CD1c-positive myeloid dendritic cell (primary cell): Measurements from ENCODE around the gene PLIN3.
A peak's percentile ranks its signal among the peaks of the same experiment; 100 is the strongest.
"Not testable (repeated sequence)": the region's sequence is repeated elsewhere in the genome, so short reads cannot be mapped to it uniquely, and the experiment has no call there.

Experiments
- DNase-seq: peaks from one replicate; pipeline ENCODE4 v3.0.0-alpha.2; 2016; ENCODE audit errors: extremely low spot score

PLIN3 gene, protein sequence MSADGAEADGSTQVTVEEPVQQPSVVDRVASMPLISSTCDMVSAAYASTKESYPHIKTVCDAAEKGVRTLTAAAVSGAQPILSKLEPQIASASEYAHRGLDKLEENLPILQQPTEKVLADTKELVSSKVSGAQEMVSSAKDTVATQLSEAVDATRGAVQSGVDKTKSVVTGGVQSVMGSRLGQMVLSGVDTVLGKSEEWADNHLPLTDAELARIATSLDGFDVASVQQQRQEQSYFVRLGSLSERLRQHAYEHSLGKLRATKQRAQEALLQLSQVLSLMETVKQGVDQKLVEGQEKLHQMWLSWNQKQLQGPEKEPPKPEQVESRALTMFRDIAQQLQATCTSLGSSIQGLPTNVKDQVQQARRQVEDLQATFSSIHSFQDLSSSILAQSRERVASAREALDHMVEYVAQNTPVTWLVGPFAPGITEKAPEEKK

DNA sequence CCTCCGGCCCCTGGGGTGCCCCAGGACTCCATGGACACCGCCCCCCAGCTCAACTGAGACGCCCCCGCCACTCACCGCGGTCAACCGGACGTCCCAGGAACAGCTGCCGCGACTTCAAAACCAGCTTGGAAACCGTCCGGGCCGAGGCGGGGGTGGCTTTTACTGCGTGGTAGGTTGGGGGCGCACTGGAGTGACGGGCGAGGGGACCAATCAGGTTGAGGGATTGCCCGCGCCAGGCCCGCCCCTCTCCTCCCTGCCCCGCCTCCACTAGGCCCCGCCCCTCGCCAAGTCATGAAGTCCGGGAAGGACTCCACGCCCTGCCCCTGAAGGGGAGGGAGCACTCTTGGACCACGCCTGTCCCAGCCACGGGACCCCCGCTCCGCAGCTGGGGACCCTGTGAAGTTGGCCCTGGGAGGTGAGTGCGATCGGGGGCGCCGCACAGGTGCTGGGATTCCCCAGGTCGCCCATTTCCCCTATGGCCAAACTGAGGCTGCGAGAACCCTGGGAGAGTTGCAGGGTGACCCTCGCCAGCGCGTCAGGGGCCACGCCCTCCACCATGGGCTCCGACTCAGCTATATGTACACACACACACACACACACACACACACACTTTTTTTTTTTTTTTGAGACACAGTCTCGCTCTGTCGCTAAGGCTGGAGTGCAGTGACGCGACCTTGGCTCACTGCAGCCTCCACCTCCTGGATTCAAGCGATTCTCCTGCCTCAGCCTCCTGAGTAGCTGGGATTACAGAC is at the start of gene PLIN3:
Gene PLIN3, minus strand, starts transcription at position 134 of the 752 bp plus-strand sequence. CDS start 6,273 bp downstream, outside the sequence.
- peak; percentile 96 for DNase-seq

DNA sequence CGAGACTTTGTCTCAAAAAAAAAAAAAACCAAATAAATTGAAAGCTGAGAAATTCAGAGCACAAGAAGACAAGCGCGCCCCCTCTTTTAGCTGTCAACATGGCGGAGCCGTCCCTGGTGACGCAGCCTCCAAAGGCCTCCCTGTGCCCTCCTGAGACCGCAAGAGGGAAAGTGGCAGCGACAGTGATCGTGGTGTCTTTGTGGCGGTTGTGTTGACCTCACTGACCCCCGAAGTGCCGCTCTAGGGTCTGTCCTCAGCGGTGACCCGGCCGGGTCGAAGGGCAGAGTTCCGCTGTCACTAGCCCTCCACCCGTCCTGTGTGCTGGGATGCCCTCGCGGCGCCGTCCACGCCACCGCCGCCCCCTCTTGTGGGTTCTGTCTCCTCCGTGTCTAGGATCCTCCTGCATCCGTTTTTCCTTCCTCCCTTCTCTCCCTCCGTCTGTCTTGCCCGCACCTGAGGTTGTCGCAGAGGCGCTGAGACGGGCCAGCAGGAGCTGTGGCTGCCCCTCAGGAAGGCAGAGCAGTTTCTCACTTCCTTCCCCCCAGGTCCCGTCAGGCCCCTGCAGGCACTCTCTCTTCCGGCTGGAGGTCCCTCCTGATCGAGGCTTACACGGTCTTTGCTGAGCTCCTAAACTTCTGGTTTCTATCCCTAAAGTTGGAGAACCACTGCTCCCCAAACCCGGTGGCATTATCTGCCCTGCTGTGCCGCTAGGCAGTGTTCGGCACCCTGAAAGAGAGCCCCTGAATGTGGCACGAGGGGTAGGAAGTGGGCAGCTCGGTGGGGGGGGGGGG is 49.0 kb upstream of the PLIN3 start:
- DNase-seq, result peak; percentile 47

DNA sequence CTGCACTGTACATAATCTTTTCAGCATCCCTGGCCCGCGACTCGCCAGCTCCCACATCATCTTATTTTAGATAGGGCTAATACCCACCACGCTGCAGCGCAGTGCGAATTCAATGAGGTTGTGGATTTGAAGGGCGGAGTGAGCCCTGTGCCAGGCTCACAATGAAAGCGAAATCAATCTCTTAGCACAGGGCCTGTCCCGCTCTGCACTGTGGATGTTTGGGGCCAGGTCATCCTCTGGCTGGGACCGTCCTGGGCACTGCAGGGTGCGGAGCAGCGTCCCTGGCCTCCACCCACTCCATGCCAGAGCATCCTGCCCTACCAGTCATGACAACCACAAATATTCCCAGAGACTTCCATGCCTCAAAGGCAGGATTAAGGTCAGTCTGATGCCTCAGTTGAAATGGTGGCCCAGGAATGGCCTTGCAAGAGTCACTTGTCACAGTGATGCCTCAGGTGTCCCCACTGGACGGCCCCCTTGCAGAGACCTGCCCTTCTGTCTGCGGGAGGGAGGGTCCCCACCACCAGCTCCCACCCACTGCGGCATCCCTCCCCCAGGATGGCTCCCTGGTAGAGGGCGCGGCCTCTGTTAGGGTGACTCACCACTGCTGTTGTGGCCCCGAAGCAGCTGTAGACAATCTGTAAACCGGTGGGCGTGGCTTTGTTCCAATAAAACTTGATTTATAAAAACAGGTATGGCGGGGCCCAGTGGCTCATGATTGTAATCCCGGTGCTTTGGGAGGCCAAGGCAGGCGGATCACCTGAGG is 47.5 kb upstream of the PLIN3 start:
- peak; percentile 58 for DNase-seq

DNA sequence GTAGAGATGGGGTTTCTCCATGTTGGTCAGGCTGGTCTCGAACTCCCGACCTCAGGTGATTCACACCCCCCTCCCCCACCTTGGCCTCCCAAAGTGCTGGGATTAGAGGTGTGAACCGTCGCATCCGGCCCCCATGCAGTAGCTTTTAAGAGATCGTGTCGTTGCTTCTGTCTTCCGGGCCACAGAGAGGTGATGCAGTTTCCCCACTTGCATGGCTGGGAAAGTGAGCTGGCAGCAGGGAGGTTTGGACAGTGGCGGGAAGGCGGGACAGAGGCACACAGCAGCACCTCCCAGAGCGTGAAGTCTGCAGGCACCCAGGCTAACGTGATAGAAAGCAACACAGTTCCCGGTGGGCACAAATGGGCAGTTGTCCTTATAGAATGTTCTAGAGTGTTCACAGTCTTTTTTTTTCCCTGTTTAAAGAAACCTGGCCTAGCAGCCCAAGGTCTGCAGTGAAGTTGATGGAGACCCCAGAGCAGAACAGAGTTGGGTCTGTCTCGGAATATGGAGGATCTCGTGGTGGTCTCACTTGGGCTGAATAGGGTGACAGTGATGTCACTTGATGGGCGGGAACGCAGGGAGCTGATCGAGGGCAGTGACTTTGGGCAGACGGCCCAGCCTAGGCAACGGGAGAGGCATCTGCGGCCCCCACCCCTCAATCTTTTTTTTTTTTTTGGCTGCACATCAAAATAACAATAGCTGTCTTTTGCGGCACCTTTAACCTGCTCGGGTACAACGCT is 46.7 kb upstream of the PLIN3 start:
- DNase-seq, result no peak

DNA sequence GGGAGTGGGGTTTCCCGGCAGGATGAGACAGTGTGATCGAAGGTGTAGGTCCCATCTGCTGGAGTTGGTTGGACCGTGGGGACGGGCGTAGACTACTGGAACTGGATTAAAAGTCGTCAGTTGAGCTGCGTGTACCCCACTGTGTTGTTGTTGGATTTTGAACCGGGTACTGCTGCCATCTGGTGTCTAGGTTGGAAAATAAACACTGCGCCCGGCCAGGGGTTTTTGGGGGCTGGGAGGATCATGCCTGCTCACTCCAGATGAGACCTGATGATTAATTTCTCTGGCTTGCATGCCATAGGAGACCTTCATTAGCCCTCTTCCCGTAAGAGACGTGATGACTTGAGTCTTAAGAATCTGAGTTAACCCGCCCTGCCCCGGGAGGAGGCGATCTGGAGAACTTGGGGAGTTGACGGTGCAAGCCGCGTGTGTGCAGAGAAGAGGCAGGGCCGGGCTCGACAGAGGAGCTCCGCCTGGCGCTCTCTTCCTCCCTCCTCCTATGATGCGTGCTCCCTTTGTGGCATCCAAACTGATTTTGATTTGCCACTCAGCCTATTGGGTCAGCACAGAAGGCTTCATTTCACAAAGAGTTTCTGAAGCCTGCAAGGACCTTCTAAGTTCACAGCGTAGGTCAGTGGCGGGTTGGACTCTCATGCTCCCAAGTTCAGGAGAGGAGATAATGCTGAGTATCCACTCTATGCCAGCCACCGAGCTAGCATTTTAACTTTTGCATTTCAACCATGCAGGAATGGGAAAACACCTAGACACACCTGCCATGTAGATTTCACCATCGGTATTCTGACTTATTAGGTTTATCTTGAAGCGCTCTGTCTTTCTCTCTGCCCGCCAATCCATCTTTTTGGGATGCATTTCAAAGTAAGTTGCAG is 44.6 kb upstream of the PLIN3 start:
- peak; percentile 66 for DNase-seq

DNA sequence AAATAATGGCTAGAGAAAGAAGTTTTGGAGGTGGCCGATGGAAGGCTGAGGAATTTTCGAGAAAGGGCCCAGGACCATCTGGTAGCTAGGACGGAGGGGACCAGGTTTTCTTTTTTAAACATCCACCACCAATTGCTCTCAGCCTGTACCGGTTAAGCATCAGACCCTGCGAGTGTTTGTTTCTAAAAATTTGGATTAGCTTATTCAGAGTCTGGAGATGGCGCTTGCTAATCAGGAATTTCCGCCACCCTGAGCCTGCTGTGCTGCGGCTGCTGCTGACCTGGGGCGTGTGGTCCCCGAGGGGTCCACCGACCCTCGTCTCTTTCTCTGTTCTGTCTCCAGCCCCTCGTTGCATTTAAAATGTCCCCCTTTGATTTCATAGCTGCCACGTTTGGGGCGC is 43.8 kb upstream of the PLIN3 start:
- DNase-seq, result no peak

DNA sequence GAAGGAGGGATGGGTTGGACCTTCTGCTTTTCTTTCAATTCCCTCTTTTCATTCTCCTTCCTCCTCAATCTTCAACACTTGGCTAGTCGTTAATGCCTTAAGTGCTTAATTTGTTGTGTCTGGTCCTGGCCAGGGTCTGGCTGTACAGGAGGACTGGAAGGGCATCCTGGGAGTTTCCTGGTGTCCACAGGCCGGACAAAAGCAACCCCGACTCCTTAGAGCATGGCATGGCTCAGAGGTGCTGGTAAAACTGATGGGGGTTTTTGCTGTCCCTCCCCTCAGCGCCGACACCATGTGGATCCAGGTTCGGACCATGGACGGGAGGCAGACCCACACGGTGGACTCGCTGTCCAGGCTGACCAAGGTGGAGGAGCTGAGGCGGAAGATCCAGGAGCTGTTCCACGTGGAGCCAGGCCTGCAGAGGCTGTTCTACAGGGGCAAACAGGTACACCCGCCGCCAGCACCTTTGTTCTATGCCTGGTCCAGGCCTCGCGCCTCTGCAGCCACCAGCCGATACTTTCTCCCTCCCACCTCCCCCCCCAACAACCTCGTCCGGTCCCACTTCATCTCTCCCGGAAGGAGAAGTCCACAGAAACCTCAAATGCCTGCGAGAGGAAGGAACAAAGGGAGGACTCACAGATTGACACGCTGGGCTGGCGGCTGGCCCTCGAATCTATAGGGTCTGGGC is 43.3 kb upstream of the PLIN3 start:
- peak; percentile 69 for DNase-seq

DNA sequence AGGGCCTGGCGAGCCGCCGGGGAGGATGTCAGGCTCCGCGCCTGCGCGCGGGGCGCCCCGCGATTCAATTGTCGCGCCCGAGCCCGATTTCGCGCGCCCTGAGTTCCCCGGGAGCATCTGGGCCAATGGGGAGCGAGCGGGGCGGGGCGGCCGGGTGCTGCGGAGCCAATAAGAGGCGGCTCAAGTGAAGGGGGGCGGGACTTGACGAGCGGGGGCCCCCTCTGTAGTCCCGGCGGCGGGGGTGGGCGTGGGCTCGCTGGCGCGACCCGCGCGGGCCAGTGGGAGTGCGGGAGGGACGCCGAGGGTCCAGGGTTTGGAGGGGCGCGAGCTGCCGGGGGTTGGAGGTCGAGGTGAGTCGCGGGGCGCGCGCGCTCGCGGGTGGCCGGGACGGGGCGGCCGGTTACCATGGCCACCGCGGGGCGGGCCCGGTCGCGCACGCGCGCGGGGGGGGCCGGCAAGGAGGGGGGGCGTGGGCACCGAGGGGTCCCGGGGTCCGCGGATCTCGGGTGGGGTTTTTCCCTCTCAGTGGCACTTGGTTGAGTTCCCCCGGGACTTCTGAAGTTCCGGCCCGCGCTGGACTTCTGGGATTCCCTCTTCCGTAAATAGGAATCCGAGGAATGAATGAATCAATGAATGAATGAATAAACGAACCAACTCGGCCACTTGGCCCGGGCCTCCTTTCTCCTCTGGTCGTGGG is 42.6 kb upstream of the PLIN3 start:
- DNase-seq, result peak; percentile 95

DNA sequence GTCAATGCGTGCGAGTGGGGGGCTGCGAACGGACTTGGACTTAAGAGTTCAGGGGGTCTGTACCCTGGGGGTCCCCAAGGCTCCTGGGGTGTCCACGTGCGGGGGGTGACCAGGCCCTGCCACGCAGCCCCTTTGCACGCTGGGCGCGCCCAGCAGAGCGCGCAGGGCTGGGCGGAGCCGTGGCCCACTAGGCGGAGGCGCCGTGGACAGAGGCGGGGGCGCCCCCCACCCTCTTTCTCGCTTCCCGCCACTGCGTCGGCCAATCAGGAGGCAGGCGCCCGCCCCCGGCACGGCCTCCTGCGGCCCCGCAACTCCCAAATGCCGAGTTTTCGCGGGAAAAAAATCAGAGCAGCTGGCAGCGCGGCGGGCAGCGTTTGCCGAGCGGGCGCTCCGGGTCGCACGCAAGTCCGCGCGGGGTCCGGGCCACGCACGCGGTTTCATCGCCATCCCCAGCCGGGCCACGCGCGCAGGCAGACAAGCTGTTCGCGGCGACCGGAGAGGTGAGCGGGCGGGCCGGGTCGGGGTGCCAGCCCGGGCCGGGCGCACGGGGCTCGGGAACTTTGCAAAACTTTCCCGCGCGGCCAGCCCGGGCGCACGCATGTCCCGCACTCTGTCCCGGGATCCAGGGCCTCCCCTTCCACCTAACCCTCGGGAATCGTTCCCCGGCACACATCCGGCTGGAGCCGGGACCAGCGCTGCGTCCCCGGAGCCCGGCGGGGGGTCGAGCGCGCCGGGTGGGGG is 41.9 kb upstream of the PLIN3 start, which contains the start of gene UHRF1:
Gene UHRF1, plus strand, starts transcription at position 346 of the 741 bp plus-strand sequence. CDS start 1,385 bp downstream, outside the sequence.
- DNase-seq, result no peak

DNA sequence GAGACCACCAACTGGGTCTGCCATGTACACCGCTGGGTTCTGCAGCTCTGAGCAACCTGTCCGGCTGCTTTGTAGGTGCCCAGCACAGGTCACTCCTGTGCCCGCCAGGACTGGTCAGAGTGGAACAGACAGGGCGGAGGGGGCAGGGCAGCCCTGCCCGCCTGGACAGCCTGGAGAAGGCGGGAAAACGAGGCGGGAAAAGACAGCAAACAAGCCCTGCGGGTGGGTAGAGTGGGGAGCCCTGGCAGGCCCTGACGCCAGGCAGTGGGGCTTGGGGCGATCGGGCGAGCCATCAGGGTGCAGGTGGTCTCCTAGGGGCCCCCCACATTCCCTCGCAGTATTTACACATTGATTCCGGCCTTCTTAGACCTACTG is 41.3 kb upstream of the PLIN3 start:
- no peak for DNase-seq

DNA sequence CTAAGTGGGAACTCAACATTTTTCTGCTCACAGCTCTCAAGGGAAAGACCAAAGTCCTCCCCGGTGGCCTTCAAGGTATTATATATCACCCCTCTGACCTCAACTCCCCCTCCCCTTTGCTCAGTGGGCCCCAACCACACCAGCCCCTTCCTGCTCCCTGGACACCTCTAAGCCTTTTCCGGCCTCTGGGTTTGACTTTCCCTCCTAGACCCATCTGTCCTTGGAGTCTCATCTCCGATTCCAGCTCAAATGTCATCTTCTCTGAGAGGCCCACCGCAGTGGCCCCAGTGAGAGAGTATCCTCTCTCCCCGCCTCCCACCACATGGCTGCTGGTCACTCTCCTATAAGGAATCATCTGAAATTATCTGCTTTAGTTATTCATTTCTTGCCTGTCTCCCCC is 40.9 kb upstream of the PLIN3 start:
- no peak for DNase-seq

DNA sequence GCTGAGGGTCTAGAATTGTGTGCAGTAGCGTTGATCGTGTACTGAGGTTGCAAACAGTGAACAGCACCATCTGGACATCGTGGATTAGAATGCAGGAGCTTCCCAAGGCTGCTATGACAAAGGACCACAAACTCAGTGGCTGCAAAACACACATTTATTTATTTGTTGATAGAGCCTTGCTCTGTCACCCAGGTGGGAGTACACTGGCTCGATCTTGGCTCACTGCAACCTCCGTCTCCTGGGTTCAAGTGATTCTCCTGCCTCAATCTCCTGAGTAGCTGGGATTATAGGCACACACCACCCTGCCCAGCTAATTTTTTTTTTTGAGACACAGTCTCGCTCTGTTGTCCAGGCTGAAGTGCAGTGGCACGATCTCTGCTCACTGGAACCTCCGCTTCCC is 39.5 kb upstream of the PLIN3 start:
- no peak for DNase-seq

DNA sequence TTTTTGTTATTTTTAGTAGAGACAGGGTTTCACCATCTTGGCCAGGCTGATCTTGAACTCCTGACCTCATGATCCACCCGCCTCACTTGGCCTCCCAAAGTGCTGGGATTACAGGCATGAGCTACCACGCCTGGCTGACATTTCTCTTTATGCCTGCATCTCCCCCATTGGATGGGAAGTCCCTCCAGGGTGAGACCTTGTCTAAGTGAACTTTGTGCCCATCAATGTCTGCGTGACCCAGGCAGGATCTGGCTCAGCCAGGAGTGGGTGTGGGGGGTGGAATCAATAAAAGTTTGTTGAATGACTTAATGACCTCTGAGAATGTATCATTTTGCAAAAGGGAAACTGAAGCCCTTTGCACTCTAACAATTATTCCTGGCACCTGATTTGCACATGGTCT is 37.0 kb upstream of the PLIN3 start:
- no peak for DNase-seq

DNA sequence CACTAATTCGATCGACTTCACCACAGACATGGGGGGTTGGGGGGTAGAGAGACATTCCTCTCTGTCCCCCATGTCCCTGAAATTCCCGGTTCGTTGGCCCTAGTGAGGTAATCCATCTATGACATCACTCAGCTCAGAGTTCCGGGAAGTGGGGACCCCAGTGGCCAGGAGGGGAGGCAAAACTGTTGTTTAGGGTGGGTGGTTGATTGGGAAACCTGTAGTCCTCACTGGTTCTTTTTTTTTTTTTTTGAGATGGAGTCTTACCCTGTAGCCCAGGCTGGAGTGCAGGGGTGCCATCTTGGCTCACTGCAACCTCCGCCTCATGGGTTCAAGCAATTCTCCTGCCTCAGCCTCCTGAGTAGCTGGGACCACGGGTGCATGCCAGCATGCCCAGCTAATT is 35.3 kb upstream of the PLIN3 start, which contains the start of gene ARRDC5:
Gene ARRDC5, minus strand, starts transcription at position 101 of the 400 bp plus-strand sequence. Its CDS starts 71 bp downstream, at position 30.
- DNase-seq, result no peak

DNA sequence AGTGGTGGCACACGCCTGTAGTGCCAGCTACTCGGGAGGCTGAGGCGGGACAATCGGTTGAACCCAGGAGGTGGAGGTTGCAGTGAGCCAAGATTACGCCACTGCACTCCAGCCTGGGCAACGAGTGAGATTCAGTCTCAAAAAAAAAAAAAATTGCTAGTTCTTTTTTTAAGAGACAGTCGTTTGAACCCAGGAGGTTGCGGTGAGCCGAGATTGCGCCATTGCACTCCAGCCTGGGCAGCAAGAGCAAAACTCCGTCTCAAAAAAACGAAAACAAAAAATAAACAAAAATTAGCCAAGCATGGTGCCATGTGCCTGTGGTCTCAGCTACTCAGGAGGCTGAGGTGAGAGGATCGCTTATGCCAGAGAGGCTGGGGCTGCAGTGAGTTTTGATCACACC is 33.4 kb upstream of the PLIN3 start:
- not testable (repeated sequence) for DNase-seq

DNA sequence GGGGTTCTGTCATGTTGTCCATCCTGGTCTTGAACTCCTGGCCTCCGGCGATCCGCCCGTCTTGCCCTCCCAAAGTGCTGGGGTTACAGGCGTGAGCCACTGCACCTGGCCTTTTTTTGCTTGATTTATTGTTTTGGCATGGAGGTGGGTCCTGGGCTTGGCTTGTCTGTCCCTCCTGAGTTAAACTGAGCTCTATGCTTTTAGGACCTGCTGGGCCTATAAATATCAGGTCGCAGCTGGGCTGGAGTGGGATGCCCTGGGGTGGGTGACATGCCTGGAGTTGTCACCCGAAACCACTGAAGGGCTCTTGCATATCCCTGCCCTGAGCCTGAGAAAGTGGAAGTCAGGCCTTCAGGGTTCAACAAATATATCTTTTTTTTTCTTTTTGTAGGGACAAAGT is 29.7 kb upstream of the PLIN3 start:
- no peak for DNase-seq

DNA sequence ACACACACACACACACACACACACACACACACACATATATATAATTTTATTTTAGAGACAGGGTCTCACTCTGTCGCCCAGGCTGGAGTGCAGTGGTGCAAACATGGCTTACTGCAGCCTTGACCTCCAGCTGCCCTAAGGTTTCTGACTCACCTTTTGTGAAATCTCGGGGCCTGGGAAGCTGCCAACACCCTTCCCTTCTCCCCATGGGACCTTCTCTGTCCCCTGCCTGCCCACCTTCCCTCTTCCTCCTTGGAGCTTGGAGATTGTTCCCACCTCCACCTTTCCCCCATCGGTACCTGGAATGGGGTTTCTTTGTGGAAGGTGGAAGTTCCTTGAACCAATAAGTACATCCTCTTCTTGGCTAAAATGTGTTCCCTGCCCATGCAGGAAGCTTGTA is 28.9 kb upstream of the PLIN3 start:
- DNase-seq, result no peak

DNA sequence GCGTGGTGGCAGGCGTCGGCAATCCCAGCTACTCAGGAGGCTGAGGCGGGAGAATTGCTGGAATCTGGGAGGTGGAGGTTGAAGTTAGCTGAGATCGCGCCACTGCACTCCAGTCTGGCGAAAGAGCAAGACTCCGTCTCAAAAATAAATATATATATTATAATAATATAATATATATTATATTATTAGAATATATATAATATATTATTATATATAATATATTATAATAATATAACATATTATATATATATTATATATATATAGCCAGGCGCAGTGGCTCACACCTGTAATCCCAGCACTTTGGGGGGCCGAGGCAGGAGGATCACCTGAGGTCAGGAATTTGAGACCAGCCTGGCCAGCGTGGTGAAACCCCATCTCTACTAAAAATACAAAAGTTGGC is 25.5 kb upstream of the PLIN3 start:
- not testable (repeated sequence) for DNase-seq
